HG02678 (cell line): ENCODE results near the gene DMRTC1B.
"Not testable (repeated sequence)": the region's sequence is repeated elsewhere in the genome, so short reads cannot be mapped to it uniquely, and the experiment has no call there.

ENCODE experiments used
- ATAC-seq: cut with Tn5 transposase; IDR thresholded peaks from one replicate; pipeline ENCODE4 v1.9.1; 2021; ENCODE audit warnings: mild to moderate bottlenecking, moderate library complexity; ENCODE audit not compliant: unreplicated experiment

The DMRTC1B gene, protein sequence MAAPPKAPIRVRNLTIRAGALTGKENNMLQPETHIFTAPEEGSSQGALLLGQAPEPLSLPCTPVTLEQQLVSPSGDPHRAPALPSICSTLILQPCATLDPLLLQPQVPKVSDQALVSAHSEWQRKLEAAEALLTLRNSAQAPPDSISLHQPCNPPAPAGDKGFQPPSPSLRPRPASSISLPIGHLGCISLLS

DNA sequence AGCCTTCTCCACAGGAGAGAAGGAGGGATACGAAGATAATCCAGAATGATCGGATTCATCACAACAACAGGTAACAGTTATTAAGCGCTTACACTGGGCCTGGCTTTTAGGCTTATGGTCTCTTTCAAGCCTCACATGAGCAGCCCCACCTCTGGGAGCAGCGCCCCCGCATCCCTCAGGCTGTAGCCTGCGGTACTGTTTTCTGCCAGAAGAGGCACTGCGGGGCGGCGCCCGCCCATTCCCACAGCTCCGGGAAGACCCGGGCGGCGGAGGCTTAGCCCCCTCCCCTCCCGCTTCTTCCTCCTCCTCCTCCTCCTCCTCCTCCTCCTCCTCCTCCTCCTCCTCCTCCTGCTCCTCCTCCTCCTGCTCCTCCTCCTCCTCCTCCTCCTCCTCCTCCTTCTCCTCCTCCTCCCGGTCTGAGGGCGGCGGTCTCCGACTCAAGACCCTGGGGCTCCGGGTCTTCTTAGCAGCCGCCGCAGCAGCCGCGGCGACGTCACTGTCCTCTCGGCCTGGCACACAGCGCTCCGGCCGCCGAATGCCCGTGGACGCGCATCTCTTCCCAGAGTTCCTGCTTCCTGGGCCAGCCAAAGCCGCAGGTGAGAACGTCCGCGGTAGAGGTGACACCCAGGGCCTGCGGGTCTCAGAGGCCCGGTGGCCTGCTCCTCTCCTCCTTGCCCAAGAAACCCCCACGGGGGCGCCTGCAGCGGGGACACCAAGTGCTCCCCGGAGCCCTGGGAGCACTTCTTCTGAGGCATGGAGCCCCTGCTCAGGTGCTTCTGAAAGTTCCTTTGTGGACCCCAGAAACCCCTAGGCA, at the start of gene DMRTC1B:
Gene DMRTC1B (plus strand): TSS at position 238 of the 814 bp plus-strand sequence. CDS start 68,246 bp downstream, outside the sequence.
- peak; percentile 89 for ATAC-seq

GRCh38 chrX:72727846-72728245, 48.8 kb upstream of the DMRTC1B start:
- no peak for ATAC-seq

GRCh38 chrX:72733636-72734035, 43.1 kb upstream of the DMRTC1B start:
- ATAC-seq = not testable (repeated sequence)

DNA sequence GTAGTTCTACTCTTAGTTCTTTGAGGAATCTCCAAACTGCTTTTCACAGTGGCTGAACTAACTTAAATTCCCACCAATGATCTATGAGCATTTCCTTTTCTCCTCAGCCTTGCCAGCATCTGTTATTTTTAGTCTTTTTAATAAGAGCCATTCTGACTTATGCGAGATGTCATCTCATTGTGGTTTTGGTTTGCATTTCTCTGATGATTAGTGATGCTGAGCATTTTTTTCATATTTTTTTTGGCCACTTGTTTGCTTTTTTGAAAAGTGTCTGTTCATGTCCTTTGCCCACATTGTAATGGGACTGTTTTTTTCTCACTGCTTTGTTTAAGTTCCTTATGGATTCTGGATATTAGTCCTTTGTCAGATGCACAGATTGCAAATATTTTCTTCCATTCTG, 41.1 kb upstream of the DMRTC1B start:
- no peak for ATAC-seq

GRCh38 chrX:72745546-72745945, 31.1 kb upstream of the DMRTC1B start:
- ATAC-seq = not testable (repeated sequence)

GRCh38 chrX:72748545-72748944, 28.1 kb upstream of the DMRTC1B start:
- not testable (repeated sequence) for ATAC-seq

DNA sequence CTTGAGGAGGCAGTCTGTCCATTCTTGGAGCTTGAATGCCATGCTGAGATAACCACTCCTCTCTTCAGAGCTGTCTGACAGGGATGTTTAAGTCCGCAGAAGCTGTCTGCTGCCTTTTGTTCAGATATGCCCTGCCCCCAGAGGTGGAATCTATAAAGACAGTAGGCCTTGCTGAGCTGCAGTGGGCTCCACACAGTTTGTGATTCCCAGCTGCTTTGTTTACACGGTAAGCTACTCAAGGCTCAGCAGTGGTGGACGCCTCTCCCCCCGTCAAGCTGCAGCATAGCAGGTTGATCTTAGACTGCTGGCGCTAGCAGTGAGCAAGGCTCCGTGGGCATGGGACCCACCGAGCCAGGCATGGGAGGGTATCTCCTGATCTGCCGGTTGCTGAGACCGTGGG, 16.2 kb upstream of the DMRTC1B start:
- not testable (repeated sequence) for ATAC-seq

DNA sequence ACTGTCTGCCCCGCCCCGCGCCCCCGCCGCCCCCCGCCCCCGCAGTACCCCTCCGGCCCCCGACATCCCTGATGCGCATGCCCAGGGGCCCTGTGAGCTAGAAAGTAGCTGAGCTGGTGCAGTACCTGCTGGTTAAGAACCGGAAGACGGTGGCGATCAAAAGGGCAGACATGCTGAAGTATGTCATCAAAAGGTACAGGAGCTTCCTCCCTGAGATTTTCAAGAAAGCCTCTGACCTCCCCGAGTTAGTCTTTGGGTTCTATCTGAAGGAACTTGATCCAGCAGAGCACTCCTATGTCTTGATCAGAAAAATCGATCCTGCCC, 739 bp downstream of the DMRTC1B start:
- ATAC-seq = peak; percentile 80

- not testable (repeated sequence) for ATAC-seq
Measured at GRCh38 chrX:72778146-72778545, 1.5 kb downstream of the DMRTC1B start.

DNA sequence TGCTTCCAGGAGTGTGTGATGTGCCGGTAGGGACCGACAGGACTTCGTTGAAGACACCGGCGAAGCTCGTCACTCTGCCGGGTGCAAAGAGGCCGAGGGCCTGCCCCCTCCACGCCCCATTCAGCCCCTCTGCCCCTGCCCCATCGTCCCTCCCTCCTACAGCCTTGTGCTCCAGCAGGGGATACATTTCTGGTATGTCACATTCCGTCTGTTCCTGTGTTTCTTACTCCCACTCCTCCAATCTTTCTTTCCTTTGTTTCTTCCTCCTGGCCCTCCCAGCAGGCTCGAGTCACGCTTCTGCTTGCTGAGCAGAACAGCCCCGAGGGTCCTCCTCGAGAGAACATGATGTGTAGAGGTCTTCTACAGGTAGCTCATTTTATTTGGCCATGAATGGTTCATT, 5.9 kb downstream of the DMRTC1B start, which contains the start of gene FAM236B:
Gene FAM236B (minus strand): TSS at position 101 of the 400 bp plus-strand sequence. CDS start 100 bp downstream, at position 1.
- not testable (repeated sequence) for ATAC-seq

DNA sequence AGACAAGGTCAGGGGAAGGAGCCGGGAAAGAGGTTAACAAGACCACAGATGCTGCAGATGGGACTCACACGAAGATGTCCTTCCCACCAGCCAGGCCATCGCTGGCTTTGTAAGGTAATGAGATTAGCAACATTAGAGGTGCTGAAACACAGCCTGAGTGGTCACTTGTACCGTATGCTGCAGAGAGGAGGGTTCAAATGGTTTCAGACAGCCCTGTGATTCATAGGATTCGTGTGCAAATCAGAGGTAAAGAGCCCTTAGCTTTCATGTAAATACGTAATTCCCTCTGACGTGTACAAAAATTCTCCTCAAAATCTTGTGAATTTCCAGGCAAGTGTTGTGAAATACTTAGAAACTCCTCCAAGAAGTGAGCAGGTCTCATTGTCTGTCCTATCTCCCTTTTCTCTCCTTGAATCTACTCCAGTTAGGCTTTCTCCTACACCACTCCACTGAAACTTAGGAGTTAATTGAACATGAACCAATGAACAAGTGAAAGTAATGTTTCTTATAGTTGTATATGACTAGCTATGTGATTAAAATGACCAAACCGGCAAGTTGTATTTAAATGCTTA, 6.8 kb downstream of the DMRTC1B start:
- ATAC-seq = not testable (repeated sequence)

GRCh38 chrX:72783964-72784363, 7.3 kb downstream of the DMRTC1B start:
- not testable (repeated sequence) for ATAC-seq

DNA sequence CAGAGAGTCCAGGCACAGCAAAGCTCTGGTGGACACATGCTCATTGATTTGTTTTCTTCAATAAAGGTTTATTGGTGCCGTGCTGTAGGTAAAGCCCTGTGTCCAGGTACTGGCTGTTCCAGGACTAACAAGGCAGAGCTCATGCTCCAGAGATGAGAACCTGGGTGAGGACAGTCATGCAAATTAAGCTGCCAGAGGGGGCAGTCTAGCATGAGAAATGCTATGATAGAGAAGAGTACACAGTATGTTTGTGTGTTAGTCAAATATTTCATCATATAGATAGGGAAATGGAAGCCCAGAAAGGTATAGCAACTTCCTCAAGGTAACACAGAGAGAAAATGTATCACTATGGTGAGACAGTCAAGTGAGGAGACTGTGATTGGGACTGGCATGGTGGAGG, 11.5 kb downstream of the DMRTC1B start:
- ATAC-seq = not testable (repeated sequence)

DNA sequence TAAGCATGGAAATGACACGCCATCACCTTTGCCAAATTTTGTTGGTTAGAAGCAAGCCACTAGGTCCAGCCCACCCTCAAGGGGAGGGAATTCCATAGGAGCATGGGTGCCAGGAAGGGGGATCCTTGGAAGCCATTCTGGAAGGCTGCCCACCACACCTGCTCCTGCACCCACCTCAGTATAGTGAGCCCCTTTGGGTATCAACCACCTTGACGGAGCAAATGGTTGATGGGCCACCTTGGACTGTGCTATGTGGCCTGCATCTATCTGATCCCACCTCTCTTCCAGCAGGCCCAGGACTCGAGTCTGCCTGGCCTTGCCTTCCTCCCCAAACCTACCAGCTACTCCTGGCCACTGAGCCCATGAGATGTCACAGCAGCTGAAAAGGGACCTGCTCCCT, 13.7 kb downstream of the DMRTC1B start:
- not testable (repeated sequence) for ATAC-seq

GRCh38 chrX:72808110-72808509, 31.4 kb downstream of the DMRTC1B start, which contains the start of gene FAM236D:
Gene FAM236D, minus strand, starts transcription at chrX:72808210. Its CDS starts 100 bp downstream, at chrX:72808110.
- not testable (repeated sequence) for ATAC-seq

DNA sequence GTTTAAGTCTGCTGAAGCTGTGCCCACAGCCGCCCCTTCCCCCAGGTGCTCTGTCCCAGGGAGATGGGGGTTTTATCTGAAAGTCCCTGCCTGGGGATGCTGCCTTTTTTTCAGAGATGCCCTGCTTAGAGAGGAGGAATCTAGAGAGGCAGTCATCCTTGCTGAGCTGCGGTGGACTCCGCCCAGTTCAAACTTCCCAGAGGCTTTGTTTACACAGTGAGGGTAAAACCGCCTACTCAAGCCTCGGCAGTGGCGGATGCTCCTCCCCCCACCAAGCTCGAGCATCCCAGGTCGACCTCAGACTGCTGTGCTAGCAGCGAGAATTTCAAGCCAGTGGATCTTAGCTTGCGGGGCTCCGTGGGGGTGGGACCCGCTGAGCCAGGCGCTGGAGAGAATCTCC, 54.0 kb downstream of the DMRTC1B start:
- ATAC-seq = not testable (repeated sequence)

- not testable (repeated sequence) for ATAC-seq
Measured at GRCh38 chrX:72837532-72837931, 60.8 kb downstream of the DMRTC1B start.

- not testable (repeated sequence) for ATAC-seq
Measured at GRCh38 chrX:72882898-72883297, 106.2 kb downstream of the DMRTC1B start.

DNA sequence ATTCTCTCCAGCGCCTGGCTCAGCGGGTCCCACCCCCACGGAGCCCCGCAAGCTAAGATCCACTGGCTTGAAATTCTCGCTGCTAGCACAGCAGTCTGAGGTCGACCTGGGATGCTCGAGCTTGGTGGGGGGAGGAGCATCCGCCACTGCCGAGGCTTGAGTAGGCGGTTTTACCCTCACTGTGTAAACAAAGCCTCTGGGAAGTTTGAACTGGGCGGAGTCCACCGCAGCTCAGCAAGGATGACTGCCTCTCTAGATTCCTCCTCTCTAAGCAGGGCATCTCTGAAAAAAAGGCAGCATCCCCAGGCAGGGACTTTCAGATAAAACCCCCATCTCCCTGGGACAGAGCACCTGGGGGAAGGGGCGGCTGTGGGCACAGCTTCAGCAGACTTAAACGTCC, 113.0 kb downstream of the DMRTC1B start:
- not testable (repeated sequence) for ATAC-seq
